ENCODE measurements around the gene MANBA.

Gene MANBA

GRCh38 chr4:102586002-102586643 lies 174.6 kb downstream of the MANBA start:
- no peak for DNase-seq

GRCh38 chr4:102585329-102585728 lies 175.4 kb downstream of the MANBA start:
- no peak for DNase-seq

- DNase-seq, result no peak
These were observed 176.7 kb downstream of the MANBA start for GRCh38 chr4:102584091-102584490.
